Activated T-helper 1 cell treated with anti-CD3 and anti-CD28 coated beads, Interleukin-12 subunit alpha, Interleukin-12 subunit beta, Interleukin-2, Interleukin-4 antibody, amounts not matched to agents 30 ng/mL and 10 ng/mL and 1 ng/mL, durations not matched to agents 14 hours and 24 hours and 36 hours (primary cell): ENCODE data around the gene RPL39L. TPM values are rescaled to one million over a fixed set of nuclear protein-coding genes. Genes with fewer than 3 reads are reported as not detected.
A peak's percentile ranks its signal among the peaks of the same experiment; 100 is the strongest.
"Not testable (repeated sequence)": the region's sequence is repeated elsewhere in the genome, so short reads cannot be mapped to it uniquely, and the experiment has no call there.

Experiments
- DNase-seq: peaks from one replicate; pipeline ENCODE4 v3.0.0; 2021; ENCODE audit warnings: low spot score
- H3K27ac Mint-ChIP-seq: one replicate; pipeline ENCODE4 v1.8.0; 2021; ENCODE audit warnings: mild to moderate bottlenecking, mixed read lengths
- H3K27me3 Mint-ChIP-seq: one replicate; pipeline ENCODE4 v1.8.0; 2022; ENCODE audit warnings: mild to moderate bottlenecking, moderate library complexity, mixed read lengths; ENCODE audit not compliant: insufficient read depth
- H3K36me3 Mint-ChIP-seq: one replicate; pipeline ENCODE4 v1.8.0; 2021; ENCODE audit warnings: low read depth, mixed read lengths
- H3K4me1 Mint-ChIP-seq: one replicate; pipeline ENCODE4 v1.8.0; 2021; ENCODE audit warnings: low read depth, mixed read lengths
- H3K4me3 Mint-ChIP-seq: one replicate; pipeline ENCODE4 v1.8.0; 2021; ENCODE audit warnings: mild to moderate bottlenecking, moderate library complexity, mixed read lengths
- H3K9me3 Mint-ChIP-seq: one replicate; pipeline ENCODE4 v1.8.0; 2021; ENCODE audit warnings: mixed read lengths
- intact Hi-C: fragments of 100-400 bp; cut with micrococcal nuclease; formaldehyde crosslinking; loops from one replicate; pipeline ENCODE4 v1.15.1; 2024
- total RNA-seq: library from RNA; stranded (reverse); gene quantifications from 2 replicates; pipeline ENCODE4 v1.2.3, GENCODE V29; 2022

Gene RPL39L
- total RNA-seq = 7.5 and 8.3 TPM in 2 replicates

GRCh38 chr3:187139126-187139894, at the start of gene RPL39L:
Gene RPL39L, minus strand, starts transcription at chr3:187139496. Its CDS starts 18,196 bp downstream, at chr3:187121300.
- Mint-ChIP-seq H3K36me3 (peaks cover 24% of the 10 kb centered on the region), H3K9me3 (peaks cover 44% of the 10 kb centered on the region), H3K4me3 (peak within 1 kb of the TSS; percentile 92), H3K4me1 (peaks cover 34% of the 10 kb centered on the region), H3K27me3 (peaks cover 3% of the 10 kb centered on the region), H3K27ac (peak within 1 kb of the TSS; percentile 96)
- intact Hi-C loops = loop anchor here (1.0 to 10.0 kb wide), 8 partner anchors 9 to 1205 kb away; partner anchors contain the start of genes TBCCD1 and TRA2B
- DNase-seq = peak; percentile 91

GRCh38 chr3:187188931-187189330, 49.6 kb upstream of the RPL39L start:
- H3K36me3 Mint-ChIP-seq = peaks cover 2% of the 10 kb centered on the region
- H3K4me1 Mint-ChIP-seq = no peaks in the 10 kb centered on the region
- no peak overlapping the region for H3K4me3 Mint-ChIP-seq
- intact Hi-C loops = no loop called here
- no peak overlapping the region for H3K27ac Mint-ChIP-seq
- no peak for DNase-seq
- peaks cover 7% of the 10 kb centered on the region for H3K27me3 Mint-ChIP-seq
- H3K9me3 Mint-ChIP-seq = no peaks in the 10 kb centered on the region

DNA sequence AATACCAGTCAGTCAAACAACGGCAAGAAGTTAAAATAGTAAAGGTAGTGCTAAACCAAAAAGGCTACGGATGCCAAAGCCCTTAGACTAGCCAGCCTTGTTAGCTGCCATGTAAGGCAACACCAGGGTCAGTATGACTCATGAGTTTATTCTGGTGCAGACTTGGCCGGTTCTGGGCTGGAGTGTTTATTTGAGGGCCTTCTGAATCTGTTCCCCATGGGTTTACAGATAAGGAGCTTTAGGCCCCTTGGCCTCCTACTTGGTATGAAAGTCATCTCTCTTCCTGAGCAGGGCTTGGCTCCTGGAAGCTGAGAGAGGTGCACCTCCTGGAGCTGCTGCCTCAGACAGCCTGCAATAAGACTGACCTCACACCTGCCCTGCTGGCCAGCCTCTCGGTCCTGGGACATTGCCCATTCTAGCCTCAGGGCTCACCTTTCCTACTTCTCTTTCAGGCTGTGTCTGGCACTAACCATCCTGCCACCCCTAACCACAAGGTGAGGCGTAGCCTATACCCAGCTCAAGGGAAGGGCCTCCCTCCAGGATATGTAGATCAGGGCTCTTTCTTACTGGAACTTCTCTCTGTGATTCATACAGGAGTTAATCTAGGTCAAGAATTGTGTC, 47.6 kb upstream of the RPL39L start:
- H3K36me3 Mint-ChIP-seq = peaks cover 2% of the 10 kb centered on the region
- H3K27ac Mint-ChIP-seq = no peak overlapping the region
- H3K9me3 Mint-ChIP-seq = no peaks in the 10 kb centered on the region
- intact Hi-C loops = no loop called here
- H3K4me1 Mint-ChIP-seq = peaks cover 7% of the 10 kb centered on the region
- no peak for DNase-seq
- peaks cover 3% of the 10 kb centered on the region for H3K27me3 Mint-ChIP-seq
- H3K4me3 Mint-ChIP-seq = no peak overlapping the region

DNA sequence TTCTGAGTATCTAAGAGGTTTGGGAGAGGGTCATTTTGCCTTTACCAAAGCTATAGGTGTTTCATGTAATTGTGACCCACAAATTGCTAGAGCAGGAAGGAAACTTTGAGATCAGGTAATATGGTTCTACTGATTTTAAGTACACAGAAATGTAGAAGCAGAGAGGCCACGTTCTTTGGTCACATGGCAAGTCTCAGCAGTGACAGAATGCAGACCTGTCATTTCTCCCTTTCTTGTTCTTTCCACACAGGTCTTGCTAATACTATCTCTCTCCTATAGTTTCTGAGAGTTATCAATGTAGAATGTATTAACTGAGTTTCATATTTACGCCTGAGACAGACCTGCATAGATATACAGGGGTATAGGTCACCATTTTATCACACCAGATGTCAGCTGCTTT, 47.1 kb upstream of the RPL39L start:
- H3K36me3 Mint-ChIP-seq = peaks cover 2% of the 10 kb centered on the region
- peaks cover 7% of the 10 kb centered on the region for H3K4me1 Mint-ChIP-seq
- H3K27ac Mint-ChIP-seq = no peak overlapping the region
- intact Hi-C loops = no loop called here
- peaks cover 3% of the 10 kb centered on the region for H3K27me3 Mint-ChIP-seq
- H3K4me3 Mint-ChIP-seq = no peak overlapping the region
- no peak for DNase-seq
- H3K9me3 Mint-ChIP-seq = no peaks in the 10 kb centered on the region

DNA sequence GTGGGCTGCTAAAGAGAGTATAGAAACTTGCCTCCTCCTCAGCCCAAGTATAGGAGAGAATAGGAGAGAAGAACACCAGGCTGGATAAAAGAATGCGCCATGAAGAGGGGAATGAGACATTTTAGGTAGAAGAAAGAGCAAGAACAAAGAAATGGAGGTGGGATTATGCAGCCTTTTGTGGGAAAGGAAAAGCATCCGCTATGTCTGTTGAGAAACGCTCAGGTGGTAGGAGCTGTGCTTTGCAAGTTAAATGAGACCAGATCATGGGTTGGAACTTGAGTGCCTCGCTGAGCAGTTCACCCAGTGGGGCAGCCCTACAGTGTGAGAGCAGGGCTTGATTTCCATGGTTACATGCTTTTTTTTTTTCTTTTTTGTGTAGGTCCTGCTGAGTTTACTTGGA, 46.5 kb upstream of the RPL39L start:
- intact Hi-C loops = no loop called here
- no peak overlapping the region for H3K4me3 Mint-ChIP-seq

DNA sequence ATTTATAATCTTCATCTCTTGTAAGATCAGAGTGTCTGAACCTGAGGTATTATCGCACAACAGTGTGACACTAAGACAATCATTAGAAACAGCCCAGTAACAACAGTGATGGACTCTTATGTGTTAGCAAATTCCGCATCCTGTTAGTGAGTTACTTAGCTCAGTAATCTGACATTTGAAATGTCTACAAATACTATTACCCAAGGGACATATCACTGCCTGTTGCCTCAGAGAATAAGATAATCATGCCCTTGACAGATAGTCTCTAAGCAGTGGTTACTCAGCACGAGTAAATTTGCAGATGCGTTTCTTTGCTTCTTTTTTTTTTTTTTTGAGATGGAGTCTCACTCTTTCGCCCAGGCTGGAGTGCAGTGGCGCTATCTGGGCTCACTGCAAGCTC, 44.6 kb upstream of the RPL39L start:
- Mint-ChIP-seq H3K27me3 (peaks cover 1% of the 10 kb centered on the region), H3K27ac (no peak overlapping the region), H3K36me3 (peaks cover 2% of the 10 kb centered on the region), H3K4me3 (no peak overlapping the region), H3K4me1 (peaks cover 7% of the 10 kb centered on the region), H3K9me3 (no peaks in the 10 kb centered on the region)
- DNase-seq = no peak
- intact Hi-C loops = no loop called here

More for the DNA sequence above, 46.5 kb upstream of the RPL39L start:
- peaks cover 2% of the 10 kb centered on the region for H3K36me3 Mint-ChIP-seq
- no peak for DNase-seq
- H3K4me1 Mint-ChIP-seq = peaks cover 7% of the 10 kb centered on the region
- H3K9me3 Mint-ChIP-seq = no peaks in the 10 kb centered on the region
- H3K27ac Mint-ChIP-seq = no peak overlapping the region
- H3K27me3 Mint-ChIP-seq = peaks cover 3% of the 10 kb centered on the region

DNA sequence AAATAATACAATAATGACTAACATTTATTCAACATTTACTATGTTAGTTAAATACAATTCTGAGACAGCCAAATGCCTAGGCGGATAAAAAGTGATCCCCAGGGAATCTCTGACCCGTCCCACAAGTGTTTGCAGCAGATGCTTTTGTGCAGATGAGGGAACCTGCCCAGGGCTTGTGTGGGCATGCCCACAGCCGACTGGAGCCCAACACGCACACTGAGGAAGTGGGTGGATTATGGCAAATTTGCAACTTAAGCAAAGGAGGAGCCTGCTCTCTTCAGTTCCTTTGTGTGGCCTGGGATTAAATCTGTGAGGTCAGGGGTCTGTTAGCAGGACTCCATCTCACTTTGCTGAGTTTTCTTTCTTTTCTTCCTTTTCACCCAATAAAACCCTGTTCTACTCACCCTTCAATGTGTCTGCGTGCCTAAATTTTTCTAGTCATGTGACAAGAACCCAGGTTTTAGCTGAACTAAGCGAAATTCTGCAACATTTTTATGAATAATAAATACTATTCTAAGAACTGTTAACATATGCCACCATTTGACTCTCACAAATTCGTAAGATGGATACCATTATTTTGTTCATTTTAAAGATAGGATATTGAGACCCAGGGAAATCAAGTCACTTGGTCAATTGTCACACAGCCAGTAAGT, 44.0 kb upstream of the RPL39L start:
- no peak overlapping the region for H3K27ac Mint-ChIP-seq
- H3K4me1 Mint-ChIP-seq = peaks cover 7% of the 10 kb centered on the region
- peaks cover 2% of the 10 kb centered on the region for H3K36me3 Mint-ChIP-seq
- intact Hi-C loops = no loop called here
- peak; percentile 4 for DNase-seq
- no peaks in the 10 kb centered on the region for H3K9me3 Mint-ChIP-seq
- H3K27me3 Mint-ChIP-seq = peaks cover 3% of the 10 kb centered on the region
- no peak overlapping the region for H3K4me3 Mint-ChIP-seq

GRCh38 chr3:187181454-187182170, 42.3 kb upstream of the RPL39L start:
- no peak overlapping the region for H3K4me3 Mint-ChIP-seq
- H3K9me3 Mint-ChIP-seq = no peaks in the 10 kb centered on the region
- intact Hi-C loops = no loop called here

DNA sequence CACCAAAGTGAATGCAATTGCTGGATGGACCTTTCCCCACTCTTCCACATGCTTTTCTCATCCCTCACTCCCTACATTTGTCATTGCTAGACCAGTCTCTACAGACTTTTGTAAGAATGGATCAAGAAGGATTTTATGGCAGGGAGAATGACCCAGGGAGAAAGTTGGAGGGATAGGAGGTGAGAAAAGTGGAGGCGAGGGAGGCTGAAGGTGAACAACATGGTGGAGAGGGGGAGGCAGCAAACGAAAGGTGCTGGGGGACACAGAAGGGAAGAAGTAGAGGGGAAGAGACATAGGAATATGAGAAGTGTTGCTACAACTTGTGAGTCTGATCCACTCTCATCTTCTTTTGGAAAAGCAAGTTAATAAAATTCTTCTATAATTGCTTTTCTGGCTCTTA, 33.6 kb upstream of the RPL39L start:
- Mint-ChIP-seq H3K4me1 (no peaks in the 10 kb centered on the region), H3K36me3 (no peaks in the 10 kb centered on the region), H3K9me3 (no peaks in the 10 kb centered on the region), H3K4me3 (no peak overlapping the region), H3K27ac (no peak overlapping the region), H3K27me3 (peaks cover 10% of the 10 kb centered on the region)
- intact Hi-C loops = no loop called here
- no peak for DNase-seq

More at GRCh38 chr3:187181454-187182170, 42.3 kb upstream of the RPL39L start:
- DNase-seq = no peak
- Mint-ChIP-seq H3K4me1 (peaks cover 7% of the 10 kb centered on the region), H3K27ac (no peak overlapping the region), H3K27me3 (peaks cover 3% of the 10 kb centered on the region), H3K36me3 (no peaks in the 10 kb centered on the region)

GRCh38 chr3:187170911-187171310, 31.6 kb upstream of the RPL39L start:
- H3K27ac Mint-ChIP-seq, H3K4me3 Mint-ChIP-seq, DNase-seq, H3K36me3 Mint-ChIP-seq, intact Hi-C loops, H3K9me3 Mint-ChIP-seq, H3K4me1 Mint-ChIP-seq: not testable (repeated sequence)
- peaks cover 13% of the 10 kb centered on the region for H3K27me3 Mint-ChIP-seq

DNA sequence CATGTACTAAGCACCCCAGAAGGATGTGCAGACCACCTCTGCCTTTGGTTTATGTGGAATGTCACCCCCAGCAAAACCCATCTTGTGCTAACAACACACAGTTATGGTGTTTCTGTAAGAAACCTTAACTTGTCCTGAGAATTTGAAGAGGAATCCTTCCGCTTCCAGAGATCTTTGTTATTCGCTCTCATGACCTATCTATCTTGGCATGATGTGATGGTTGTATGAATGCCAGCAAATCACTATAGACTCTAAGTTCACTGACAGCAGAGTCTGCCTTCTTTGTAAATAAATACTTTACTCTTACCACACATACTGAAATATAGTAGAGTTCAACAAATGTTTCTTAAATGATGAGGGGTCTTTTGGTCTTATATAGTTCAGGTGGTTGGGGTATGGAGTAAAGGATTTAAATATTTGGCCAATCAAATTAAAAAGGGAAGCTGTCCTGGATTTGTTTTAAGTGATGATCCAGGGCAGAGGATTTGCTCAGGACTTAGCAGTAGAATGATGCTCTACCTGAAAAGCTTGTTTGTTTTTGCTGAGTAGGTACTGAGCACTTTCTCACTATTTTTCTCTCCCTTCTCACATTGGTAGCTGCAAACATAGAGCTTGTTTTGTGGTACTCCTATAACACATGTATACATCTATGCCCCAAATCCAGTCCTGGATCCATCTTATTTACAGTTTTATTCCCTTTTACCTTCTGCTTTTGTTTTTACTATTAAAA, 30.1 kb upstream of the RPL39L start:
- H3K27ac Mint-ChIP-seq = no peak overlapping the region
- DNase-seq = no peak
- H3K36me3 Mint-ChIP-seq = no peaks in the 10 kb centered on the region
- H3K9me3 Mint-ChIP-seq = no peaks in the 10 kb centered on the region
- intact Hi-C loops = loop anchor here (5.0 kb wide), 1 partner anchor 237 kb away; the partner anchor contains the start of gene ST6GAL1
- no peaks in the 10 kb centered on the region for H3K4me1 Mint-ChIP-seq
- H3K4me3 Mint-ChIP-seq = no peak overlapping the region
- peaks cover 13% of the 10 kb centered on the region for H3K27me3 Mint-ChIP-seq

- Mint-ChIP-seq H3K27me3 (peaks cover 11% of the 10 kb centered on the region), H3K4me1 (no peaks in the 10 kb centered on the region), H3K36me3 (no peaks in the 10 kb centered on the region), H3K9me3 (no peaks in the 10 kb centered on the region), H3K27ac (no peak overlapping the region), H3K4me3 (no peak overlapping the region)
- intact Hi-C loops = loop anchor here (5.0 kb wide), 1 partner anchor 235 kb away; the partner anchor contains the start of gene ST6GAL1
- DNase-seq = no peak
These were observed 28.5 kb upstream of the RPL39L start for GRCh38 chr3:187167777-187168176.
